ENCODE data around the gene MED12L.

MED12L gene

GRCh38 chr3:151191095-151191494 is 105.6 kb downstream of the MED12L start:
- no peak for DNase-seq

DNA sequence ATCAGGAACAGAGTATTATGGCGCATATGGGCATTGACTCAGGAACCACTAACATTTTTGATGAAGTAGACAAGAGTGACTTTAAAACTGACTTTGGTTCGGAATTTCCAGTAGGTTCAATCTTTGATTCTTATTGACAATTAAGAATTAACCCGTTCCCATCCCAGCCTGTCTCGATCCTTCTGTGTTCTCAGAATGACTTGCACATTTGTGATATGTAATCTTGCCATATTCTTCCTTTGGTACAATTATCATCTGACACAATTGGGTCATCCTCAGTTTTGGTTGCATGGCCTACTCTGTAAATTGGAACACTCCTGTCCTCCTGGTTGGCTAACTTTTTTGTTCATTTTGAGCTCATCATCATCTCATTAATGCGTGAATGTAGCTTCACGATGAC is 107.1 kb downstream of the MED12L start:
- DNase-seq = no peak

- DNase-seq = no peak
Observed at GRCh38 chr3:151195826-151196225, 110.4 kb downstream of the MED12L start.

GRCh38 chr3:151196434-151196833 is 111.0 kb downstream of the MED12L start:
- no peak for DNase-seq

GRCh38 chr3:151197228-151197627 is 111.8 kb downstream of the MED12L start:
- DNase-seq = no peak

DNA sequence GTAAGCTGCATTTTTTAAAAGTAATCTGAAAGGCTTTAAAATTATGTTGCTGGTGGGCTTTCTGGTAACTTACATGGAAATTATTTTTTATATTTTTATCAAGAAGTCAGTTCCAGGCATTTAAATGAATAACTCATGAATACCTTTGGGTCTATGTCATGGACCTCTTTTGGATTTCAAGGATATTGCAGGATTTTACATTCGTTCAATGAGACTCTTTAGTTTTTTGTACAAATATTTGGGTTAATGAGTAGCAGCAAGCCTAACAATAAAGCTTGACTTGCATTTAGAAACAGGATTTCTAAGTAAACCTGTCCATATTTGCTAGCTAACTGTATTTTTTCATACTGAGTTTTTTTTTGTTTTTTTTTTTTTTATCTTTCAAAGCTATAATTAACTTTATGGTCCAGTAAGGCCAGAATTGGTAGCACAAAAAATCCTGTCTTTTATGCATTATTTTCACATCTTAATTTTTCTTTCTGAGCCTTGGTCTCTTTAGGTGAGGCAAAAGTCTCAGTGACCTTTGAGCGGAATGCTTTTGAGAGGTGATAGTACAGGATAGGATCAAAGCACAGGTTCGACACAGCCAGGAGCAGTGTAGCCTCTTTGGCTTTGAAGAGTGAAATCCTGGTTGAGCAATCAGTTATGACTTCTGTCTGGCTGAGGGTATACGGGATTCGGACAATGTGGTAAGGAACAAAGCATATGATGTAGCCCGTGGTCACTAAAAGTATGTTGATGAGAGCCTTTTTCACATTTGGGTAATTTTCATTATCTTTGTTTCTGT is 112.7 kb downstream of the MED12L start:
- DNase-seq = no peak

GRCh38 chr3:151198849-151199248 is 113.4 kb downstream of the MED12L start:
- no peak for DNase-seq

GRCh38 chr3:151199554-151200438 is 114.3 kb downstream of the MED12L start:
- no peak for DNase-seq

- DNase-seq = no peak
Observed at GRCh38 chr3:151200586-151200985, 115.1 kb downstream of the MED12L start.

DNA sequence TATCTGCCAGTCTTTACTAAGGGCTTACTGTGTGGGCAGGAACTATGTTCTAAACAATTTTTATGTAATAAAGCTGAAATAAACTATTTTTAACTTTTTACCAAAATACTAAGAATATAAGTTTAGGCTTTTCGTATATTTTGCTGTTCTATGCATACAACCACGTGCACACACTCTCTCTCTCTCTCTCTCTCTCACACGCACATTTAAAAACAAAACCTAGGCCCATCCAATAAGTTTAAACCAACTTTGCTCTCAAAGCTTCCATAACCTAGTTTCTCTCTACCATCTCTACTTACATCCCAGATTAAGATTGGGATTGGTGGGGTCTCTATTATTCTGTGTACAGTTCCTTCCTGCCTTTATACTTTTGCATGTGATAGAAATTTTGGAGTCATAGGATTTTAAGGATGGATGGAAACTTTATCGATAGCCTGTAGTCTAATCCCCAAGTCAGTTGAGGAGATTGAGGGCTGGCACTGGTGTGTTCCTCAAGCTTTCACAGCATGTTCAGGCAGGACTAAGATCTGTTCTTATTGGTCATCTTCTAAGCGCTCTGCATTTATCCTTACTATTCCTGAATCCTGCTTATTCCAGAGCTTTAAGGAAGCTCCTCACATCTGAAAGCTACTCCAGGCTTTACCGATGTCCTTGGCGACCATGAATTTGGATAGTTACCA is 115.7 kb downstream of the MED12L start:
- no peak for DNase-seq

DNA sequence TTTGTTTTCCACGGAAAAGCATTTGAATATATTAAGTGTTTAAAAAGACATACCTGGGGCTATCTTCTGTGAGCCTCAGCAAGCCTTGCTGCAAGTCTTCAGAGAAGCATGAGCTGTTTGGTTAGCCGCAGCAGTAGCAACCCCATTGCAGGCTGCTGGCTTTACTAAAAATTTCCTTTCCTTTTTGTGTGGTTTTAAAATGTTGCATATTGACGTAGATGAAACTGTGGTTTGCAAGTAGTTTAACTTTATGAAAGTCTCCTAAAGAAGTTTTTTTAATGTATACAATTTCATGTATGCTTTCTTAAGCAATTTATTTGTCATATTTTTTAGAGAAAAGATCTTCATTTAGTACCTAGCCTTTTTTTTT is 117.6 kb downstream of the MED12L start, which contains the start of gene GPR171:
GPR171 (minus strand) TSS at position 166 of the 370 bp plus-strand sequence. CDS start 3,830 bp downstream, outside the sequence.
- DNase-seq = no peak

GRCh38 chr3:151204530-151205402 is 119.3 kb downstream of the MED12L start:
- no peak for DNase-seq

GRCh38 chr3:151205482-151205881 is 120.0 kb downstream of the MED12L start:
- DNase-seq = no peak

- DNase-seq = no peak
Observed at GRCh38 chr3:151206201-151206600, 120.7 kb downstream of the MED12L start.

DNA sequence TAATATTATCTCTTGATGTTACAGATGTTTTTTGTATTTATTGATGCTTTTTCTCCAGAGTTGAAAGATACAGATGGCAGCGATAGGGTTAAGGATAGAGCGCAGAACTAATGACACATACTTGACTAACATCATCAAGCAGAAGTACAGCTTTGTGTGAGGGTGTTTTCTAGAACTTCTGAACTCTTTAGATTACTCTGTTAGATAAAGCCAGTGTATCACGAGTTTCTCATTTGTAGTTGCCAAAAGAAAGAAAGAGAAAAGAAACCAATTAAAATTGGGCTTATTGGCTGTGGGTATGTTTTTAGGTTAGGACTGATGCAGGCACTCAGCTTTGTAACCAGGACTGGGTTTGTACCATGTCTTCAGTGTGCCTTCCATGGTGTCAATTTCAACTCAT is 124.2 kb downstream of the MED12L start:
- DNase-seq = no peak

- DNase-seq = no peak
Observed at GRCh38 chr3:151210676-151211381, 125.4 kb downstream of the MED12L start.

- DNase-seq = no peak
Observed at GRCh38 chr3:151213151-151213550, 127.7 kb downstream of the MED12L start.

DNA sequence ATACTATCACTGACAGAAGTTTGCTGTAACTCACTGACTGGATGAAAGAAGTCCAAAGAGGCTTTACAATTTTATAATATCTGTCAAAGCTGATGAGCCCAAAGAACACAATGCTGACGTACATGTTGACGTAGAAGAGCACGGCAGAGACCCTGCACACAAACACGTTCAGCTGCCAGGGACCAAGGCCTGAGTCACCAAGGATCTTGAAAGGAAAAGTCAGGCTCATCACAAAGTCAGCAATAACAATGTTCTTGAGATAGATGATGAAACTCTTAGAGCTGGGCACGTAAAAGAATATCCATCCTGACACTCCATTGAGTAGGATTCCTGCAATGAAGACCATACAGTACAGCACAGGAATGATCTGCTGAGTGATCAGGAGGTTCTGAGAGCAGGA is 128.4 kb downstream of the MED12L start:
- DNase-seq = no peak

DNA sequence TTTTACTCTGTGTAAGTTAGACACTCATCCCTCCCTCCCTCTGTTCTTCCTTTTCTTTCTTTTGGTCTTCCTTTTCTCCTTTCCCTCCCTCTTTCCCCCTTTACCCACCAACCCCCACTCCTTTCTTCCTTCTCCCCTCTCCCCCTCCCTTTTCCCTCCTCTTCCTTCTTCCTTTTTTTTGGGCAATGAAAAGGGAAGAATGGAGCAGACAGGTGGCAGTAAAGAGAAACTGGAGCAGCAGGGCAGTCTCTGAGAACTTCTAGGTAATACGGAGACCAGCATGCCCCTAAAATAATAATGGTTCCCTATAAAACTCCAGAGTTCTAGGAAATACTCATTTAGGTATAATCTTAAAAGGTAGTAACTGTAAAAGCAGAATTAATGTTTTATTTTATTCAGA is 129.0 kb downstream of the MED12L start:
- DNase-seq = no peak

GRCh38 chr3:151216641-151217607 is 131.5 kb downstream of the MED12L start:
- no peak for DNase-seq

All from NCI-H446 treated with DMSO at 0.1 percent for 48 hours (cell line).